Panc1 (cell line): ENCODE measurements around the gene PNRC1. TPM values are rescaled to one million over a fixed set of nuclear protein-coding genes. Genes with fewer than 3 reads are reported as not detected.
A peak's percentile ranks its signal among the peaks of the same experiment; 100 is the strongest.

Experiments used
- ATAC-seq: fragments of 200-7000 bp; cut with Tn5 transposase; 2 replicates; pipeline ENCODE4 v1.9.1; 2020; ENCODE audit warnings: mild to moderate bottlenecking, moderate library complexity
- Bru-seq: library from RNA; stranded (reverse); fragments of 400-500 nt; gene quantifications from one replicate; lab custom pipeline; 2021; lab: Mats Ljungman, UMichigan
- BruChase-seq, 2 experiments: library from RNA; stranded (reverse); fragments of 400-500 nt; gene quantifications; one replicate each; lab custom pipeline; 2021; lab: Mats Ljungman, UMichigan
- BruUV-seq: library from RNA; stranded (reverse); fragments of 400-500 nt; replicated peaks from 2 replicates; lab custom pipeline; 2021; lab: Mats Ljungman, UMichigan
- CTCF ChIA-PET: fragments of 300-600 bp; sonication (Branson Sonifier 250); formaldehyde crosslinking; loops from one replicate; lab custom pipeline; 2022; ENCODE audit warnings: antibody characterized with exemption; lab: Charles Lee
- POLR2A ChIA-PET: fragments of 300-600 bp; sonication (Branson Sonifier 250); formaldehyde crosslinking; loops from one replicate; lab custom pipeline; 2022; ENCODE audit warnings: antibody characterized with exemption; lab: Charles Lee
- DNase-seq: peaks from one replicate; pipeline ENCODE4 v3.0.0-alpha.2; 2010; ENCODE audit warnings: low read depth, low spot score
- H3K27ac ChIP-seq: 2 replicates; pipeline ENCODE4 v1.5.1; 2011; ENCODE audit warnings: mild to moderate bottlenecking, low read length, inconsistent platforms
- H3K27me3 ChIP-seq: fragments of 200-500 bp; sonication (Bioruptor generic); 2 replicates; pipeline ENCODE4 v1.6.0; 2014; ENCODE audit warnings: low read length, inconsistent platforms; ENCODE audit not compliant: control insufficient read depth, insufficient read depth
- H3K36me3 ChIP-seq: fragments of 200-500 bp; sonication (Bioruptor generic); 2 replicates; pipeline ENCODE4 v1.5.1; 2014; ENCODE audit warnings: inconsistent platforms, mild to moderate bottlenecking, low read length, moderate library complexity; ENCODE audit not compliant: control insufficient read depth, insufficient read depth
- H3K4me1 ChIP-seq: 2 replicates; pipeline ENCODE4 v1.5.1; 2011; ENCODE audit warnings: inconsistent platforms, mild to moderate bottlenecking, low read length, moderate library complexity; ENCODE audit not compliant: control insufficient read depth, insufficient read depth
- H3K4me3 ChIP-seq, 2 experiments: 2 replicates each; pipeline ENCODE4 v1.5.1; 2011 to 2012; ENCODE audit warnings: low read depth in 2 of 2, low read length in 2 of 2, mild to moderate bottlenecking in 2 of 2, inconsistent platforms in 1 of 2, moderate library complexity in 1 of 2
- H3K9me3 ChIP-seq: fragments of 200-500 bp; sonication (Bioruptor generic); 2 replicates; pipeline ENCODE4 v1.5.1; 2014; ENCODE audit warnings: low read depth, mild to moderate bottlenecking, inconsistent platforms, low read length, moderate library complexity; ENCODE audit not compliant: control insufficient read depth, insufficient read depth
- POLR2AphosphoS5 ChIP-seq: IDR thresholded peaks from 2 replicates; pipeline ENCODE4 v1.6.1; 2012; ENCODE audit warnings: mild to moderate bottlenecking, low read depth, low read length, moderate library complexity
- SIN3A ChIP-seq: IDR thresholded peaks from 2 replicates; pipeline ENCODE4 v1.6.1; 2012; ENCODE audit warnings: low read depth, mild to moderate bottlenecking, low read length, moderate library complexity, borderline replicate concordance; ENCODE audit not compliant: insufficient read depth
- TCF7L2 ChIP-seq: IDR thresholded peaks from 2 replicates; pipeline ENCODE4 v1.6.1; 2011; ENCODE audit warnings: mild to moderate bottlenecking, low read depth, low read length, inconsistent platforms
- in situ Hi-C: cut with HindIII; loops from 2 replicates; pipeline ENCODE4 v1.10.0; 2016; ENCODE audit warnings: low sequenced_read_pairs, low pct_unique_long_range_greater_than_20kb
- intact Hi-C: fragments of 100-400 bp; cut with micrococcal nuclease; formaldehyde crosslinking; loops from one replicate; pipeline ENCODE4 v1.10.0; 2022; ENCODE audit not compliant: unreplicated experiment
- long read RNA-seq: library from polyadenylated mRNA; unstranded; transcript quantifications from one replicate; pipeline ENCODE4 v2.0.0, GENCODE V29; 2021; ENCODE audit not compliant: unreplicated experiment
- polyA plus RNA-seq: library from polyadenylated mRNA; unstranded; fragments of >200 nt; gene quantifications from one replicate; pipeline ENCODE4 v1.2.1, GENCODE V29; 2012; ENCODE audit warnings: missing spikeins; ENCODE audit not compliant: insufficient read length
- total RNA-seq: library from RNA; stranded (reverse); gene quantifications from one replicate; pipeline ENCODE4 v1.2.1, GENCODE V29; 2021; ENCODE audit not compliant: unreplicated experiment
- TF ChIP-seq, protein P1 (sequence below): fragments of 450-650 bp; IDR thresholded peaks from 2 replicates; pipeline ENCODE4 v1.5.1; 2017; ENCODE audit warnings: mild to moderate bottlenecking
- TF ChIP-seq, protein P2 (sequence below), 2 experiments: IDR thresholded peaks; 2 replicates each; pipeline ENCODE4 v1.6.1; 2011 to 2012; ENCODE audit warnings: low read depth in 2 of 2, control low read depth in 1 of 2, low read length in 1 of 2, mild to moderate bottlenecking in 1 of 2, moderate library complexity in 1 of 2; ENCODE audit not compliant: insufficient read depth in 1 of 2

PNRC1 gene
- total RNA-seq, result 63.5 TPM
- 53.4 TPM for polyA plus RNA-seq
- percentile 96 among the genes with signal in this experiment for Bru-seq, nascent RNA
- percentile 97 among the genes with signal in this experiment for BruChase-seq, experiment 1, labeled RNA remaining after a 2-hour chase
- BruChase-seq, experiment 2, labeled RNA remaining after a 6-hour chase, result percentile 92 among the genes with signal in this experiment
- long read RNA-seq, transcript PNRC1-201 (2 exons, 2,065 nt), result major isoform, 92 of 114 reads
- long read RNA-seq, partial matches to known transcripts, result 0 of 114 reads
- long read RNA-seq, other reads (novel, unspliced or antisense), result 22 of 114 reads

DNA sequence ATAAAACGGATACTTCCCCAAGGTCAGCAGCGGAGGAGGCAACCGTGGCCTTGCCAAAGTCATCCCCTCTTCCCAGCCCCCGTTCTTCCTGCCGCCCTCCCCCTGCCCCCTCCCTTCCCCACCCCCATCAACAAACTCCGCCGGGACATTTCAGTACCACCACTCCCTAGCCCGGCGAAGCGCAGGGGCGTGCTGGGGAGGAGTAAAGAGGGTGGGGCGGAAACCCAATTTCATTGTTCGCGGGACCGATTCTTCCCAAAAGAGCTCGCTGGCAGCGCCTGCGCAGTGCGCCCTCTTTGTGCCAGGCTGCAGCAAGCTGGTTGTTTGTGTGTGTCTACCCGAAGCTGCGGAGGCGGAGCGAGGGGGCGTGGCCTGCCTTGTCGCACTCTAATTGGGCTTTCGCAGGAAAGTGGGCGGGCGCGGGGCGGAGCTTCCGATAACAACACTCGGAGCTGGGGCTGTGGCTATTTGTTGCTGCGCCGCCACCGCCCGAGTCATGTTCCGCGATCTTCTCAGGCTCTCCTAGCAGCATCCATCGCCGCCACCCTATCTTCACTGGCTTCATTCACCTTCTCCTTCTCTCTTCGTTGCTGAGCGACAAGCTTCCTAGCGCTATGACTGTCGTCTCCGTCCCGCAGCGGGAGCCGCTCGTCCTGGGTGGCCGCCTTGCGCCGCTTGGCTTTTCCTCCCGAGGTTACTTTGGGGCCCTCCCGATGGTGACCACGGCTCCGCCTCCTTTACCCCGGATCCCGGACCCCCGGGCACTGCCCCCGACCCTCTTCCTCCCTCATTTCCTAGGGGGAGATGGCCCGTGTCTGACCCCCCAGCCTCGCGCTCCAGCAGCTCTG is at the start of gene PNRC1:
Gene PNRC1, plus strand, starts transcription at position 471 of the 848 bp plus-strand sequence. Its CDS starts 144 bp downstream, at position 615.
- Histone ChIP-seq H3K27me3 (no peaks in the 10 kb centered on the region), H3K9me3 (no peaks in the 10 kb centered on the region), H3K4me1 (peaks cover 16% of the 10 kb centered on the region), H3K36me3 (peaks cover 25% of the 10 kb centered on the region), H3K27ac (peak within 1 kb of the TSS; percentile 98), H3K4me3 (peak within 1 kb of the TSS; percentile 92 to 94)
- intact Hi-C loops, result no loop called here
- ChIA-PET POLR2A (interaction anchor here (0.6 to 0.9 kb wide), 8 partner anchors 13 to 276 kb away, joined by 3 to 12 read pairs (median 4); partner anchors contain the start of genes PM20D2, RNGTT and UBE2J1), CTCF (interaction anchor here (0.7 to 0.8 kb wide), 3 partner anchors 66 to 261 kb away, joined by 4 to 6 read pairs (median 5); no protein-coding TSS in a partner anchor)
- peak; percentile 93 for ATAC-seq
- peak; percentile 90 for DNase-seq
- in situ Hi-C loops, result no loop called here
- BruUV-seq, result TSS peak; percentile 34
- TF ChIP-seq POLR2AphosphoS5, result peak; percentile 96
- TF ChIP-seq SIN3A, result 0 out of 2 replicates have a peak, but pooled peaks have one; percentile 62
- TF ChIP-seq, protein P1, sequence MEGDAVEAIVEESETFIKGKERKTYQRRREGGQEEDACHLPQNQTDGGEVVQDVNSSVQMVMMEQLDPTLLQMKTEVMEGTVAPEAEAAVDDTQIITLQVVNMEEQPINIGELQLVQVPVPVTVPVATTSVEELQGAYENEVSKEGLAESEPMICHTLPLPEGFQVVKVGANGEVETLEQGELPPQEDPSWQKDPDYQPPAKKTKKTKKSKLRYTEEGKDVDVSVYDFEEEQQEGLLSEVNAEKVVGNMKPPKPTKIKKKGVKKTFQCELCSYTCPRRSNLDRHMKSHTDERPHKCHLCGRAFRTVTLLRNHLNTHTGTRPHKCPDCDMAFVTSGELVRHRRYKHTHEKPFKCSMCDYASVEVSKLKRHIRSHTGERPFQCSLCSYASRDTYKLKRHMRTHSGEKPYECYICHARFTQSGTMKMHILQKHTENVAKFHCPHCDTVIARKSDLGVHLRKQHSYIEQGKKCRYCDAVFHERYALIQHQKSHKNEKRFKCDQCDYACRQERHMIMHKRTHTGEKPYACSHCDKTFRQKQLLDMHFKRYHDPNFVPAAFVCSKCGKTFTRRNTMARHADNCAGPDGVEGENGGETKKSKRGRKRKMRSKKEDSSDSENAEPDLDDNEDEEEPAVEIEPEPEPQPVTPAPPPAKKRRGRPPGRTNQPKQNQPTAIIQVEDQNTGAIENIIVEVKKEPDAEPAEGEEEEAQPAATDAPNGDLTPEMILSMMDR, result no peak

DNA sequence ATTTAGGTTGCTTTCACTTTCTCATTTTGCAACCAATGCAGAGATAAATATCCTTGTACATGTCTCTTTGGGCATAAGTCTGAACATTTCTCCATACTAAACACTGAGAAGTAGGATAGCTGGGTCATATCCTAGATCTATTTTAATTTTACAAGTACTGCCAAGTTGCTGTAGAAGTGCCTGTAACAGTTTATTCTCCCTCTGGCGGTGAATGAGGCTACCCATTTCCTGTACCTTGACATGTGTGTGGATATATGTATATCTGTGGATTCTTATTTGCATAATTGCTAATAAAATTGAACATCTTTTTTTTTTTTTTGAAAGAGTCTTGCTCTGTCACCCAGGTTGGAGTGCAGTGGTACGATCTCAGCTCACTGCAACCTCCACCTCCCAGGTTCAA is 48.0 kb upstream of the PNRC1 start:
- H3K9me3 ChIP-seq, result no peaks in the 10 kb centered on the region
- ChIA-PET CTCF (no interaction called here), POLR2A (no interaction called here)
- H3K27me3 ChIP-seq, result no peaks in the 10 kb centered on the region
- no TSS peak for BruUV-seq
- no peaks in the 10 kb centered on the region for H3K36me3 ChIP-seq
- TF ChIP-seq, protein P1, result no peak
- no peak for TF ChIP-seq SIN3A
- TF ChIP-seq, protein P2, sequence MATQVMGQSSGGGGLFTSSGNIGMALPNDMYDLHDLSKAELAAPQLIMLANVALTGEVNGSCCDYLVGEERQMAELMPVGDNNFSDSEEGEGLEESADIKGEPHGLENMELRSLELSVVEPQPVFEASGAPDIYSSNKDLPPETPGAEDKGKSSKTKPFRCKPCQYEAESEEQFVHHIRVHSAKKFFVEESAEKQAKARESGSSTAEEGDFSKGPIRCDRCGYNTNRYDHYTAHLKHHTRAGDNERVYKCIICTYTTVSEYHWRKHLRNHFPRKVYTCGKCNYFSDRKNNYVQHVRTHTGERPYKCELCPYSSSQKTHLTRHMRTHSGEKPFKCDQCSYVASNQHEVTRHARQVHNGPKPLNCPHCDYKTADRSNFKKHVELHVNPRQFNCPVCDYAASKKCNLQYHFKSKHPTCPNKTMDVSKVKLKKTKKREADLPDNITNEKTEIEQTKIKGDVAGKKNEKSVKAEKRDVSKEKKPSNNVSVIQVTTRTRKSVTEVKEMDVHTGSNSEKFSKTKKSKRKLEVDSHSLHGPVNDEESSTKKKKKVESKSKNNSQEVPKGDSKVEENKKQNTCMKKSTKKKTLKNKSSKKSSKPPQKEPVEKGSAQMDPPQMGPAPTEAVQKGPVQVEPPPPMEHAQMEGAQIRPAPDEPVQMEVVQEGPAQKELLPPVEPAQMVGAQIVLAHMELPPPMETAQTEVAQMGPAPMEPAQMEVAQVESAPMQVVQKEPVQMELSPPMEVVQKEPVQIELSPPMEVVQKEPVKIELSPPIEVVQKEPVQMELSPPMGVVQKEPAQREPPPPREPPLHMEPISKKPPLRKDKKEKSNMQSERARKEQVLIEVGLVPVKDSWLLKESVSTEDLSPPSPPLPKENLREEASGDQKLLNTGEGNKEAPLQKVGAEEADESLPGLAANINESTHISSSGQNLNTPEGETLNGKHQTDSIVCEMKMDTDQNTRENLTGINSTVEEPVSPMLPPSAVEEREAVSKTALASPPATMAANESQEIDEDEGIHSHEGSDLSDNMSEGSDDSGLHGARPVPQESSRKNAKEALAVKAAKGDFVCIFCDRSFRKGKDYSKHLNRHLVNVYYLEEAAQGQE (IDR thresholded peaks at IDR 0.05; ENCODE audit: insufficient read depth in 1 of 2, low read depth in 2 of 2, low read length in 1 of 2), result no peak
- TF ChIP-seq POLR2AphosphoS5, result no peak
- TF ChIP-seq TCF7L2, result no peak
- DNase-seq, result no peak
- H3K27ac ChIP-seq, result no peak overlapping the region
- H3K4me1 ChIP-seq, result no peaks in the 10 kb centered on the region
- no peak overlapping the region for H3K4me3 ChIP-seq
- in situ Hi-C loops (no loop called here), intact Hi-C loops (no loop called here)
- no peak for ATAC-seq
